ENCODE results near the gene BAD. TPM values are rescaled to one million over a fixed set of nuclear protein-coding genes. Genes with fewer than 3 reads are reported as not detected.

BAD gene
- total RNA-seq, 2 donors from 2014 or later = 39.2 to 83.8 TPM

DNA sequence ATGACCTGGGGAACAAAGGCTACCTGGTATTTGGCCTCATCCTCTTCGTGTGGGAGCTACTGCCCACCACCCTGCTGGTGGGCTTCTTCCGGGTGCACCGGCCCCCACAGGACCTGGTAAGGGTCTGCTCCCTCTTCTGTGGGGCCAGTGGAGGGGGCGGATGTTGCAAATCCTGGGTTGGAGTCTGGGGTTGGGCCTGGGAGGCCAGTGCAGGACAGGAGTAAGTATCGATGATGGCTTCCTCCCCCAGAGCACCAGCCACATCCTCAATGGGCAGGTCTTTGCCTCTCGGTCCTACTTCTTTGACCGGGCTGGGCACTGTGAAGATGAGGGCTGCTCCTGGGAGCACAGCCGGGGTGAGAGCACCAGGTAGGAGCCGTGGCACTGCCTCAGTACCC is 3.9 kb upstream of the BAD start:
- Histone ChIP-seq H3K27me3 (replicated peaks; ENCODE audit: insufficient read depth) (peaks cover 11% of the 10 kb centered on the region), H3K4me3 (no peak overlapping the region), H3K9me3 (no peaks in the 10 kb centered on the region), H3K36me3 (no peaks in the 10 kb centered on the region), H3K27ac (no peak overlapping the region), H3K4me1 (ENCODE audit: control insufficient read depth in 1 of 2, low read depth in 2 of 2) (peaks cover 28 to 44% of the 10 kb centered on the region in 2 donors)
- no peak for DNase-seq (ENCODE audit: low spot score)
- no peak for TF ChIP-seq CTCF (IDR thresholded peaks at IDR 0.05)
- ATAC-seq (ENCODE audit: insufficient number of reproducible peaks, low FRiP score, low read depth) = no peak

GRCh38 chr11:64287676-64288352 is 3.3 kb upstream of the BAD start:
- TF ChIP-seq CTCF (IDR thresholded peaks at IDR 0.05) = no peak
- no peaks in the 10 kb centered on the region for H3K36me3 ChIP-seq
- ATAC-seq (ENCODE audit: insufficient number of reproducible peaks, low FRiP score, low read depth) (no peak), DNase-seq (ENCODE audit: low spot score) (no peak)
- H3K27me3 ChIP-seq (replicated peaks; ENCODE audit: insufficient read depth) = peaks cover 7% of the 10 kb centered on the region
- H3K27ac ChIP-seq = no peak overlapping the region
- H3K4me3 ChIP-seq = no peak overlapping the region
- H3K4me1 ChIP-seq (ENCODE audit: control insufficient read depth in 1 of 2, low read depth in 2 of 2) = peaks cover 33 to 48% of the 10 kb centered on the region in 2 donors
- no peaks in the 10 kb centered on the region for H3K9me3 ChIP-seq

GRCh38 chr11:64286801-64287159 is 2.3 kb upstream of the BAD start:
- H3K4me1 ChIP-seq (ENCODE audit: control insufficient read depth in 1 of 2, low read depth in 2 of 2) = peaks cover 24 to 39% of the 10 kb centered on the region in 2 donors
- no peak overlapping the region for H3K4me3 ChIP-seq
- no peak for TF ChIP-seq CTCF (IDR thresholded peaks at IDR 0.05)
- no peak for DNase-seq (ENCODE audit: low spot score)
- H3K27ac ChIP-seq = no peak overlapping the region
- H3K36me3 ChIP-seq = peaks cover under 1% of the 10 kb centered on the region
- ATAC-seq (ENCODE audit: insufficient number of reproducible peaks, low FRiP score, low read depth) = no peak
- no peaks in the 10 kb centered on the region for H3K9me3 ChIP-seq
- no peaks in the 10 kb centered on the region for H3K27me3 ChIP-seq (replicated peaks; ENCODE audit: insufficient read depth)

DNA sequence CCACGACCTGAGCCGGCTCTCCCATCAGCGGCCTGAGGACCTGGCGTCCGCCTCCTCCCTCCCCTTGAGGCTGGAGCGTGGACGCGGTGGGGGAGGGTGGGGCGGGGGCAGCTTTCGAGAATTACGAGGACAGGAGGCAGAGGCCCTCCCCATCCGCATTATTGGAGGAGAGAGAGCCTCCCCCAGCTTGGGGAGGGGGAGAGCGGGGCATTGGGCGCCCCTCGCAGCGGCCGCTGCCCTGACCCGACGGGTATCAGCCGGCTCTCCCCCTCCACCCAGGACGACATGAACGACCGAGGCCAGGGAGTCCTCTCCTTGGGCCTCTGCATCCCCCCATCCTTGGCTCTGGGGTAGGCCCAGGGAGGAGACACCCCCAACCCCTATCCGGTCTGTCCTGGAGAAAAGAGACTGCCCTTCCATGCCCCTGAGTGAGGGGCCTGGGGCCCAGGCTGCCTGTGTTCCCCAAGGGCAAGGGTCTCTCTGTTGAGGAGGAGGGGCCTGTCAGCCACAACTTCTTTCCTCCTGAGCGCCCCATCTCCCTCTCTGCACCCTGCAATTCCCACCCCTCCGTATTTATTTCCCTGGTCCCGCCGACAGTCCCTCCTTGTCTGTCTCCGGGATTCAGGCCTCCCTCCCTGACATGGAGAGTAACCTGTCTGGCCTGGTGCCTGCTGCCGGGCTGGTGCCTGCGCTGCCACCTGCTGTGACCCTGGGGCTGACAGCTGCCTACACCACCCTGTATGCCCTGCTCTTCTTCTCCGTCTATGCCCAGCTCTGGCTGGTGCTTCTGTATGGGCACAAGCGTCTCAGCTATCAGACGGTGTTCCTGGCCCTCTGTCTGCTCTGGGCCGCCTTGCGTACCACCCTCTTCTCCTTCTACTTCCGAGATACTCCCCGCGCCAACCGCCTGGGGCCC is 1.7 kb upstream of the BAD start:
- no peaks in the 10 kb centered on the region for H3K27me3 ChIP-seq (replicated peaks; ENCODE audit: insufficient read depth)
- H3K4me3 ChIP-seq = peak overlapping the region; percentile 92
- no peak for TF ChIP-seq CTCF (IDR thresholded peaks at IDR 0.05)
- DNase-seq (ENCODE audit: low spot score) = no peak
- H3K36me3 ChIP-seq = peaks cover 6% of the 10 kb centered on the region
- peaks cover 18 to 32% of the 10 kb centered on the region in 2 donors for H3K4me1 ChIP-seq (ENCODE audit: control insufficient read depth in 1 of 2, low read depth in 2 of 2)
- peak overlapping the region; percentile 91 to 94 for H3K27ac ChIP-seq
- no peaks in the 10 kb centered on the region for H3K9me3 ChIP-seq
- no peak for ATAC-seq (ENCODE audit: insufficient number of reproducible peaks, low FRiP score, low read depth)
